Caki2 (cell line): ENCODE data around the gene LENG1. TPM values are rescaled to one million over a fixed set of nuclear protein-coding genes. Genes with fewer than 3 reads are reported as not detected.

ENCODE experiments used
- DNase-seq: peaks from one replicate; pipeline ENCODE4 v3.0.0-alpha.2; 2015; ENCODE audit warnings: low read depth
- in situ Hi-C: cut with HindIII; loops from 2 replicates; pipeline ENCODE4 v1.10.0; 2016; ENCODE audit warnings: low sequenced_read_pairs, low pct_unique_long_range_greater_than_20kb, mixed read lengths
- total RNA-seq: library from RNA; depleted of rRNA; stranded (reverse); fragments of >200 nt; shearing (Covaris generic); gene quantifications from 2 replicates; pipeline ENCODE4 v1.2.3, GENCODE V29; 2014; ENCODE audit warnings: low replicate concordance

LENG1 gene
- total RNA-seq, 1 experiment from 2014 or later, result 9.3 TPM

DNA sequence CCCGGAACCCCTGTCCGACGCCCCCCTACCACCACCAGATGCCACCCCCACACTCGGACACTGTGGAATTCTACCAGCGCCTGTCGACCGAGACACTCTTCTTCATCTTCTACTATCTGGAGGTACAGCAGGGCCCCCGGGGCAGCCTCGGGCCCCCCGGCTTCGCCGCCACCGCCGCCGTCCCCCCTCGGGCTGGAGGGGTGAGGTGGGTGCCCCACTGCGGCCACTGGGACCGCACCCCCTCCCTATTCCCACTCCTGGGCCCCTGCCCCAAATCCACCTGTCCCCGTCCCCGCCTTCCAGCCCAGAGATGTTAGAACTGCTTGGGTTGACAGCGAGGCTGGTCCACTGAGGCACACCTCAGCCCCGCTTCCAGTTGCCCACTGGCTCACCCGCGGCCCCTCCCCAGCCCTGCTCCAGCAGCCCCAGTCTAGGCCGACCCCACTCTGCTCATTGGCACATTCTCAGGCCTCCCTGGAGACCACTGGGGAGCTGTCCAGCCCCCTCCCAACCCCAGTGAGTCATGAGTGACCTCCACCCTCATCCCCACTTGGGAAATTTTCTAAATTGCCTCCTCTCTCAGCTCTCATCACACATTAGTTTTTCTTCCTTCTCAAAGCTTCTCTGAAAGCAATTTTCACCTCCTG, 6.5 kb downstream of the LENG1 start:
- no peak for DNase-seq
- in situ Hi-C loops, result no loop called here

DNA sequence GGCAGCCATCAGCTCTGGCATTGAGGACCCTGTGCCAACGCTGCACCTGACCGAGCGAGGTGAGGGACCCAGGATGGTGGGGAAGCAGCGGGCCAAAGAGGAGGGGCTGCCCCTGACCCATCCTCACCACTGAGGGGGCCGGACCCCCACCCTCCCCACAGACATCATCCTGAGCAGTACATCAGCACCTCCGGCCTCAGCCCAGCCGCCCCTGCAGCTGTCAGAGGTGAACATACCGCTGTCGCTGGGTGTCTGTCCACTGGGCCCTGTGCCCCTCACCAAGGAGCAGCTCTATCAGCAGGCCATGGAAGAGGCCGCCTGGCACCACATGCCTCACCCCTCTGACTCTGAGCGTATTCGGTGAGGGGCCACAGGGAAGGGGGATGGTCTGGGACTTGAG, 7.3 kb downstream of the LENG1 start:
- no peak for DNase-seq
- in situ Hi-C loops, result no loop called here

DNA sequence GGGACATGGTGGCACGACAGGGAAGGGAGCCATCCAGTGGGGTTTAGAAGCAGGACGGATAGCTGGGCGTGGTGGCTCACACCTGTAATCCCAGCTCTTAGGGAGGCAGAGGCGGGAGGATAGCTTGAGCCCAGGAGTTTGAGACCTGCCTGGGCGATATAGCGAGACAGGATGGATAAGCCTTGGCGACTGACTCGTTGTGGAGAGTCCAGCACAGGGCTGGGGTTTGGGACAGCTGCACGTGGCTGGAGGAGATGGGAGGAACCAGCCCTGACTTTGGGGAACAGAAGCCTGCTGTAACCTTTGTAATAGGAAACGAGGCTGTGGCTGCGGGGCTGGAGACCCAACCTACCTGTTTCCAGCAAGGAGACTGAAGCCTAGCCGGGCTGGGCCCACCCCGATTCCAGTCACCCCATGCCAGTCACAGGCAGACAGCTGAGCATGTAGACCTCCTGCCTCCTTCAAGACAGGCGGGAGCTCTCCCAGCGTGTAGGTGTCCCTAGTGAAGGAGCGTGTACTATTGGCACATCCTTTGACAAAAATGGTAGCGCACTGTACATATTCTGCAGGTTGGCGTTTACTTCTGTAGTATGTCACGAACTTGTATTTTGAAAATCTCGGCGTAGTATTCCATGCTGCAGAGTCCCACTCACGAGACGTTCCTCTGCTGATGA, 8.0 kb downstream of the LENG1 start:
- in situ Hi-C loops, result no loop called here
- no peak for DNase-seq

DNA sequence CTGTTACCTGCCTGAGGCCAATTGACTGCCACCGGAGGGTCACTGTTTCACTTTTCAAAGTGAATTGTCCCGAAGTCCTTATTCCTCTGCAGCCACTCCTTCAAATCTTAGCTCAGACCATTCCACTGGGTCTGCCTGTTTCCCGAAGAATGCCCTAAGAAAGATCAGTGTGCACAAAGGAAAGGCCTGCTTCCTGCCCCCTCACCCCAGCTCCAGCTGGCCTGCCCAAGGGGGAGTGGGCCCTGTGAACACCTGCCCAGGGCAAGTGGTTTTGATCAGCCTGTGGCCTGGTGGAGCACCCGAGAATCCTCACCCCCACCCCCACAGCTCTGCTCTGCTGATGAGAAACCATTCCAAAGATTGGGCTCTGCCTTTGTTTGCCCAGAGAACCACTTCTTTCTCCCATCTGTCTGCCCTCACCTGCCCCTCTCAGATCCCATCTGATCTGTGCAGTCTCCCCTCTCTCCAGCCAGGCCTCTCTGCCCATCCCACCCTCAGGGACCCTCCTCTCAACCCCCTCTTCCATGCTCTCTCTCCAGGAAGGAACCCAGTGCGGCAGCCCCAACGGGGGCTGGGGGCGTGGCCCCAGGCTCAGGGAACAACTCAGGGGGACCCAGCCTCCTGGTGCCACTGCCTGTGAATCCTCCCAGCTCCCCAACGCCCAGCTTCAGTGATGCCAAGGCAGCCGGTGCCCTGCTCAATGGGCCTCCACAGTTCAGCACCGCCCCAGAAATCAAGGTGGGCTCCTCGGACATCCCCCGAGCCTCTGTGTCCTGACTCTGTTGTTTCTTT, 10.3 kb downstream of the LENG1 start:
- no peak for DNase-seq
- in situ Hi-C loops, result no loop called here

DNA sequence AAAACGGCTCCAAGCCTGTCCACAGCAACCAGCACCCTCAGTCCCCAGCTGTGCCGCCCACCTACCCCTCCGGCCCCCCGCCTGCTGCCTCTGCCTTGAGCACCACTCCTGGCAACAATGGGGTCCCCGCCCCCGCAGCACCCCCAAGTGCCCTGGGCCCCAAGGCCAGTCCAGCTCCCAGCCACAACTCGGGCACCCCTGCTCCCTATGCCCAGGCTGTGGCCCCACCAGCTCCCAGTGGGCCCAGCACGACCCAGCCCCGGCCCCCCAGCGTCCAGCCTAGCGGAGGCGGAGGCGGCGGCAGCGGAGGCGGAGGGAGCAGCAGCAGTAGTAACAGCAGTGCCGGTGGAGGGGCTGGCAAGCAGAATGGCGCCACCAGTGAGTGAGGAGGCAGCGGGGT, 11.4 kb downstream of the LENG1 start:
- in situ Hi-C loops, result no loop called here
- no peak for DNase-seq

DNA sequence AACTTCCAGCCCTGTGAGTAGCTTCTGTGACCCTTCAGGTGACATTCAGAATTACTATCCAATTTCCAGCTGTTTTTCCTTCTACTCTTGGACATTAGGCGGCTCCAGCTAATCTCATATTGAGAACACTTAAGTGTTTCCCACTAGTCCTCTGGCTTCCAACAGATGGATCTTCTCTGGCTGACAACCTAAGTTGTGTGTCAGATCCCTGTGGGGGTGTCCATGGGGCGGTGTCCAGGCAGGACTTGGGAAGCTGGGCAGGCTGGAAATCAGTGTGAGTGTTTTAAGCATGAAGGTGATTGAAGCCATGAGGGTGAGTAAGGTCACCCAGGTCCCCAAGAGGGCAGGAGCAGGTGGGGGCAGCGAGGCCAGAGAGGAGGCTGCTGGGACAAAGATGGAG, 11.8 kb downstream of the LENG1 start:
- in situ Hi-C loops, result no loop called here
- DNase-seq, result no peak

DNA sequence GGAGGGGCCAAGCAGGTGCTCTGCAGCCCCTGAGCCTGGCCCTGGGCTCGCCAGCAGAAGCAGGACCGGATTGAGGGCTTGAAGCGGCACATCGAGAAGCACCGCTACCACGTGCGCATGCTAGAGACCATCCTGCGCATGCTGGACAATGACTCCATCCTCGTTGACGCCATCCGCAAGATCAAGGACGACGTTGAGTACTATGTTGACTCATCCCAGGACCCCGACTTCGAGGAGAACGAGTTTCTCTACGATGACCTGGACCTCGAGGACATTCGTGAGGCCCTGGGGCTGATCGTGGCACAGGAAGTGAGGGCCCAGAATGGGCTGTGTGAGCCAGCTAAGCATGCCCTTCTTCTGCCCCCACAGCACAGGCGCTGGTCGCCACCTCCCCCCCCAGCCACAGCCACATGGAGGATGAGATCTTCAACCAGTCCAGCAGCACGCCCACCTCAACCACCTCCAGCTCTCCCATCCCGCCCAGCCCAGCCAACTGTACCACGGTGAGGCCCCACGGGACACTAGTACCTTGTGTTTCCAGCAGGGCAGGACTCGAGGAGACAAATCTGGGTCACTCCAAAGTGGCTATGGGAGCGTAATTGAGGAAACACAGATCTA, 13.9 kb downstream of the LENG1 start:
- in situ Hi-C loops, result no loop called here
- no peak for DNase-seq

DNA sequence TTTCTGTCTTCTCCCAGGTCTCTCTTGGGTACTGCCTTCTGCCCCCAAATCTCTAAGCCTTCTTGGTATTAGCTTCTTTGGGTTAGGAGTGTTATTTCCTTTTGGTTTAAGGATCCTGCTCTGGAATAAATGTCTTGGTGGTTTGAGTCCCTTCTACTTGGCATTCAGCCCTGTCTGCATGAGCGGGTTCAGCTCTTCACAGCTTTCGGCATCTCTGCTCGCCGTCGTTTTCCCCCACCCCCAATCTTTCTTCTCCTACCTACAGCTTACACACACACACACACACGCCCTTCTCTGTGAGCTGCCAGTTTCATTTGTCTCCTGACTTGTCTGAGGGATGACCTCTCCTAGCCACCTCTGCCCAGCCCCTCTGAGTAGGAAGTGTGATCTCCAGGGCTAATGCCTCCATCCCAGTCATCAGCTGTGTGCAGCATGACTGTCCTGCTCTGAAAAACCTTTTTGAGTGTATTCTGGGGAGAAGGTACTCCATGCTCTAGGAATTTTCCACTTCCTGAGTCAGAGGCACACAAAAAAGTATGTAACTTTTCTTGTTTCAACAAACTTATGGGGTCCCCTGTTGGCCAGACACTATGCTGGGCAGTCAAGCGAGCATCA, 17.2 kb downstream of the LENG1 start:
- in situ Hi-C loops, result no loop called here

DNA sequence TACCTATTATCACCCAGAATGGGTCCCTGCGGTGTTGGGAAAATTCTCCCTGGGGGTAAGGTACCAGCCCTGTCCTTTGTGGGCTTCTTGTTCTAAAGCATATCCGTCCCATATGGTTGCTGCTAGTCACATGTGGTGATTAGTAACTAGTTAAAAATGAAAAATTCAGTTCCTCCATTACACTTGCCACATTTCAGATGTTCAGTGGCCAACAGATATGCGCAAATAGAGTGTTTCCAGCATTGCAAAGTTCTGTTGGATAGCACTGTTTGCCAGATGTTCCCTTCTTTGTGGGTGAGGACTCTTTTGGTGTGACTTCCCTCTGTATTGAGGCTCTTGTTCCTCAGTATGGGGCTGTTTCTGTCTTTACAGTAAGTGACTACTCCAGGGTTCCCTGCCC, 18.2 kb downstream of the LENG1 start:
- in situ Hi-C loops, result no loop called here
- DNase-seq, result no peak

More for the DNA sequence above, 17.2 kb downstream of the LENG1 start:
- DNase-seq, result peak; percentile 39

DNA sequence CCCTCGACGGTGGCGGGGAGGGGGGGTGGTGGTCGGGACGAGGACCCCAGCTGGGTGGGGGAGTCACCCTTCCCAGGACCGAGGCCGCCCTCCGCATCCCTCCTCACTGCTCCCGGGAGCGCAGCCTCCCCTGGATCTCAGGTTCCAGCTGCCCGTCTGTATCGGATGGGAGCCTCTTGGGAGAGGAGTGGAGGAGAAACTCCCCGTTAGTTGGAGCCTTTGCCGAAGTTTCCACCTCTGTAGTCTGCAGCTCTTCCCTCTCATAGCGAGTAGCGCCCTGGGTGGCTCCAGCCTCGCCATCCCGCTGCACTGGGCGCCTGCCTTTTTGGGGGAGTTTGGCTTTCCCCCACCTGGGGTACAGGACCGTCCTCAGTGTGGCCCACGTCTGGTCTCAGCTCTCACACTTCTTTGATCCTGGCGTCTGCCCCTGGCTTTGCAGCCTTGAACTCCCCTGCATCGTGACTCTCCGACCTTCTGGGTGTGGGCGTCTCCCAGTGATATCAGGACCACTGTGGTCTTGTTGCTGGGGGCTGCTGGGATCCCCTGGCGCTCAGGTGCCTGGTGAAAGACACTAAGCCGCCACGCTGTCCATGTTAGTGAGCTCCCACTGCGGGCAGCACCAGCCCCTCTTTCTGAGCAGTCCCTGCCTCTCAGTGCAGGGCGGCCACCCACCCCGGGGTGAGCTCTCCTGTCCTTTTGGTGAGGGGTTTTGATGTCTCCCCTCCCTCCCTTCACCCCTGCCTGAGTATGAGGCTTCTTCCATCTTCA, 20.8 kb downstream of the LENG1 start:
- DNase-seq, result no peak
- in situ Hi-C loops, result no loop called here

DNA sequence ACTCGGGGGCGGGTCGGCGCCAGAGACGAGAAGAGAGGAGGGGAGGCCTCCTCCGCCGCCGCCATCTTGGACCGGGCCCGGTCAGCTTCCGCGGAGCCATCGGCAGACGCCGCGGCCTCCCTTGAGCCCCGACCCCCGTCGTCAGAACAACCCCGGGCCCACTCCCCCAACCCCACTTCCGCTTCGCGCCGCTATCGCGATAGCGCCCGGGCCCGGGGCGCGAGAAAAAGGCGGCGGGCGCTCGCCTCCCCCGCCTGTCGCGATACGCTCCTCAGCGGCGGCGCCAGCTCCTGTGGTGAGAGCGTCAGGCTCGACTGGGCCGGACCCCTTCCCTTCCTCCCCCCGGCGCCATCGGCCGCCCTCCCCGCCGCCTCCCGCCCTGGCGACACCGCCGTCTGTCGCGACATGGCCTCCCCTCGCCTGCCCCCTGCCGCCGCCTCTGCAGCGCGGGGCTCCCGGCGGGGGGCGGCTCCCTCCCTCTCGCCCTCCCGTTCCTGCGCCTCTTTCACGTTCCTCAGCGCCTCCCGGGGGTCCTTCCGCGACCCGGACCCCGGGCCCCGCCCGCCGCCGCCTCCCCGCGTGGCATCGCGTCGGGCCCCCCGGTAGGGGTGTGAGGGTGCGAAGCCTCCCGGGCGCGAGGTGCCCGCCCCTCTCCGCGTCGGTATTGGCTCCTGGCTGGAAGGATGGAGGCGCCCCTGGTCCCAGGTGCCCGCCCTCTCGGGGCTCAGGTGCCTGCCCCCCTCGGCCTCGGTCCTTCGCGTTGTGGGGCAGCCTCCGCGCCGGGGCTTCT, 21.6 kb downstream of the LENG1 start, which contains the start of gene CNOT3:
TSS of gene CNOT3 (plus strand) at position 64 of the 790 bp plus-strand sequence. CDS start 5,217 bp downstream, outside the sequence.
- no peak for DNase-seq
- in situ Hi-C loops, result no loop called here

DNA sequence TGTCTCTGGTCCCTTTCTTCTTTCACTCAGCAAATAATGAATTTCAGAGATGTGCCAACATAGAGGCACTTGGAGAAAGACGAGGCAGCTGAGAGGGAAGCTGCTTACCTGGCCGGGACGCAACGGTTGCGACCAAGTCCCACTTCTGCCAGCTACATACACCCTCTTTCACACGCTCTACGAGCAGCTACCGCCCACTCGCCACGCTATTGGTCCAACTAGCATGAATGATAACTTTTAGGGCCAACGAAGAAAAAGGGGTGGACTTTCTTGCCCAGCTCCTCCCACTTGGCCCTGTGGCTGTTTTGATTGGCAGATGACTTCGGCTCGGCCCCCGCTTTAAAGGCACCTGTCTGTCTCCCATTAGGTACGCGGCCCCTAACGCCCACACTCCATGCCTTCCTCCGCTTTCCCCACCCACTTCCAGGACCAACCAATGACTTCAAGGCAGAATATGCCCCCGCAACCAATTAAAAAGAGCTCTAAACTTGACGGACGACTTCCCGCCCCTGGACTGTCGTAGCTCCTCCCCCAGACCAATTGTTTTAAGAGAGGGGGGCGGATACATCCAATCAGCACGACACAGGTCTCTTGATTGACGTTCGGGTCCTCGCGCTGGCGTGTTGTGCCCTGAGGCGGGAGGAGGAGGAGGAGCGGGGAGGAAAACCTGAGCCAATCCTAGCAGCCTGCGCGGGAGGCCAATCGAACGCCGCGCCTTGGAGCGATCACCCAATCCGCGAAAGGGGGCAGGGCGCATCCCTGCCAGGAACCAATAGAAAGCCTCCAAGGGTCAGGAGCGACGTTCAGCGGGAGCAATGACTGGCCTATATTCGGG, 22.4 kb downstream of the LENG1 start:
- peak; percentile 100 for DNase-seq
- in situ Hi-C loops, result no loop called here

DNA sequence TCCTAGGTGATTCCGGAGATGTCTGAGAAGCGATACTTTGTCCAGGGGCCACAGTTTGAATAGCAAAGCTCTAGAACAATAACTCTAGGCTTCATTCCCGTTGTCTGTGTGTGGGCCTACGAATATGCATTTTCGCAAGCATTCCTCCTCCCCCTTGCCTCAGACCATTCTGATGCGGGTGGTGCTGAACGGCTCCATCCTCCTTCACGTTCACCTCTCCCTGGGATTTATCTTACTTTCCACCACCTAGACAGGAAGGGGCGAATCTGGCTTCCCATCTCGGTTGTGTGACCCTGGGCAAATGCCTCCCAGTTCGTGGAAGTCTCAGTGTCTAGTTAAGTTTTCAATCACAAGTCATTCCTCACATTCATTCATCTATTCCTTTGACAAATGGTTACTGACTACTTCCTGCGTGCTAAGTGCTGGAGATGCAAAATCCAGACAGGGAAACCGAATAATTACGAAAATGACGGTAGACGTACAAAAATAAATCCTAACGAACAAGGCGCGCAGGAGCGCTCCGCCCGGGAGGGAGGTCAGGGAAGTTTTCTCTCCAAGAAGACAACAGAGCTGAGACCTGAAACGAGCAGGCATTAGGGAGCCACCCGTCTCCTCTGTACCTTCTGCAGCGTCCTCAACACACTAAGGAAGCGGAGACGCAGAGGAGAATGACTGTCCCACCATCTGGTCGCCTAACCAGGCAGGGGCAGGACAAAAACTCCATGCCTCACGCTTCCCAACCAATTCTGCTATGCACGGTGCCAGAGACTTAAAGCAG, 23.2 kb downstream of the LENG1 start:
- no peak for DNase-seq
- in situ Hi-C loops, result no loop called here

DNA sequence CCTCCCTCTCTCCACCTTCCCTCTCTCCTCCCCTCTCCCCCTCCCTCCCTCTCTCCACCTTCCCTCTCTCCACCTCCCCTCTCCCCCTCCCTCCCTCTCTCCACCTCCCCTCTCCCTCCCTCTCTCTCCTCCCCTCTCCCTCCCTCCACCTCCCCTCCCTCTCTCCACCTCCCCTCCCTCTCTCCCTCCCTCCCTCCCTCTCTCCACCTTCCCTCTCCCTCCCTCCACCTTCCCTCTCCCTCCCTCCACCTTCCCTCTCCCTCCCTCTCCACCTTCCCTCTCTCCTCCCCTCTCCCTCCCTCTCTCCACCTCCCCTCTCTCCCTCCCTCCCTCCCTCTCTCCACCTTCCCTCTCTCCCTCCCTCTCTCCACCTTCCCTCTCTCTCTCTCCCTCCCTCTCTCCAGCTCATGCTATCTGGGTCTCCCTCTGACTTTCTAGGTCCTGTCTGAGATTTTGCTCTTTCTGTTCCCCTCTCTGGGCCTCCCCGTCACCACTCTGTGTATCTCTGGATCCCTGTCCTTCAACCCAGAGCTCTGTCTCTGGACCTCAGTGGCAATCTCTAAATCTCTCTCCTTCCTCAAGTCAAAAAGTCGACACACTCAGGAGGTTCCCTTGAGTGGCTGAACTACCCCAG, 25.4 kb downstream of the LENG1 start:
- DNase-seq, result no peak
- in situ Hi-C loops, result no loop called here

DNA sequence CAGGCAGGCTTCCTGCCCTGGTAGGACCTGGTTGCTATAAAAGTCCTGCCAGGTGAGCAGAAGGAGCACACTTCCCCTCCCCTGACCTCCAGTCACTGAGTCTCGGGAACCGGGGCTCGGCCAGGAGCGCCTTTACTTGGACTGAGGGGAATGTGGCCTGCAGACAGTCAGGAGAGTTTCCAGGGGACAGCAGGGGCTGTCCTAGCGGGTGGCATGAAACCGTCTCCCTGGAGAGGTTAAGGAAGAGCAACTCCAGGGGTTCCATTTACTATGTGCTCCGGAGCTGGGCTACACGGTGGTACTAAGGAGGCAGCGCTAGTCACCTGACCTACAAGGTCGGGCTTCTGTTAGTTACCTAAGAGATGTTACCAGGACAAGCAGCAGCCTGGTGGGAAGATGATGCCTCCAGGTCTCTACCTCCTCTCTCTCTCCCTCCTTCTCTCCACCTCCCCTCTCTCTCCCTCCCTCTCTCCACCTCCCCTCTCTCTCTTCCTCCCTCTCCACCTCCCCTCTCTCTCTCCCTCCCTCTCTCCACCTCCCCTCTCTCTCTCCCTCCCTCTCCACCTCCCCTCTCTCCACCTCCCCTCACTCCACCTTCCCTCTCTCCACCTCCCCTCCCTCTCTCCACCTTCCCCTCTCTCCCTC, 26.1 kb downstream of the LENG1 start:
- in situ Hi-C loops, result no loop called here
- DNase-seq, result peak; percentile 50
